ENCODE data around the gene AFF3. TPM values are rescaled to one million over a fixed set of nuclear protein-coding genes. Genes with fewer than 3 reads are reported as not detected.

The AFF3 gene
- total RNA-seq, 1 experiment from 2014 or later = 0.22 TPM

DNA sequence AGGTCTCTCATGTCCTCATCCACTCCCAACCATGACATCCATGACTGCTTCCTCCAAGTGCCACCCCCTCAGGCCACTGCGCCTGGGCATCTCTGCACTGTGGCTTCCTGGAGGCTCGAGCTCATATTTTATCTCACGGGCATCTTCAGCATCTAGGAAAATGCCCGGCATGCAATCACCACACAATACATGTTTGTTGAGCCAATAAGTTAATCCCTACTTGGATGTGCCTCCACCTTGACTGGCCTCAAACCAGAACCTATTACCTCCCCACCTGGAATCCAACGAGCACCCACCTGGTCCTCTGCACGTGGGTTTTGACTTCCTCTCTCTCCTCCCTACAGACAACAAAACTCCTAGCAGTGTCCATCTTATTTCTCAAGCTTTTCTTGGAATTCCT, 453.7 kb downstream of the AFF3 start:
- Histone ChIP-seq H3K79me2 (ENCODE audit: insufficient read depth, low read length) (no peaks in the 10 kb centered on the region), H3K4ac (ENCODE audit: low read depth, low read length) (no peak overlapping the region), H3T11ph (ENCODE audit: low read length) (no peak overlapping the region), H3K4me2 (ENCODE audit: insufficient read depth, insufficient read length, low read length) (no peak overlapping the region), H2BK120ac (ENCODE audit: low read depth, low read length, poor library complexity, severe bottlenecking) (no peak overlapping the region), H4K8ac (replicated peaks; ENCODE audit: insufficient read length, low read depth, low read length) (no peak overlapping the region), H3K23me2 (ENCODE audit: insufficient read length, low read depth, low read length, poor library complexity, severe bottlenecking) (no peaks in the 10 kb centered on the region), H3K9me3 (ENCODE audit: control insufficient read depth, low read depth, low read length) (no peaks in the 10 kb centered on the region), H4K91ac (ENCODE audit: insufficient read length, low read depth, low read length) (no peak overlapping the region), H2BK5ac (ENCODE audit: insufficient read length, low read length) (no peak overlapping the region), H2BK15ac (ENCODE audit: low read depth, low read length) (no peak overlapping the region), H3K27ac (ENCODE audit: insufficient read length, low read depth, low read length) (no peak overlapping the region), H2AFZ (ENCODE audit: low read length) (no peak overlapping the region), H2AK5ac (ENCODE audit: insufficient read length, low read length) (no peak overlapping the region), H3K9ac (ENCODE audit: extremely low read depth, insufficient read length, low read length) (no peak overlapping the region), H2BK20ac (ENCODE audit: low read depth, low read length, poor library complexity, severe bottlenecking) (no peak overlapping the region), H3K18ac (ENCODE audit: insufficient read length, low read depth, low read length) (no peak overlapping the region), H4K5ac (ENCODE audit: insufficient read length, low read depth, low read length) (no peak overlapping the region), H3K56ac (ENCODE audit: insufficient read length, low read depth, low read length) (no peak overlapping the region), H3K23ac (ENCODE audit: insufficient read length, low read depth, low read length) (no peak overlapping the region), H3K14ac (ENCODE audit: insufficient read depth, low read length) (no peak overlapping the region), H4K20me1 (ENCODE audit: control insufficient read depth, insufficient read depth, insufficient read length) (peaks cover 2% of the 10 kb centered on the region), H3K27me3 (ENCODE audit: insufficient read depth, low read length) (no peaks in the 10 kb centered on the region), H3K4me1 (ENCODE audit: insufficient read depth, low read length) (no peaks in the 10 kb centered on the region), H3K79me1 (ENCODE audit: insufficient read depth, low read depth, low read length, poor library complexity, severe bottlenecking) (no peaks in the 10 kb centered on the region), H2BK12ac (ENCODE audit: insufficient read length, low read depth, low read length) (no peak overlapping the region)
- Mint-ChIP-seq H3K4me3 (no peak overlapping the region), H3K9me3 (no peaks in the 10 kb centered on the region), H3K36me3 (ENCODE audit: insufficient read depth in 1 of 3, low read depth in 3 of 3) (no peaks in the 10 kb centered on the region; a peak in 1 of 7 replicates), H3K4me1 (no peaks in the 10 kb centered on the region), H3K27me3 (ENCODE audit: low read depth) (no peaks in the 10 kb centered on the region; the same call in none of the 2 replicates), H3K27ac (no peak overlapping the region)
- no CpG with 5 or more reads among the region's 6 CpGs for WGBS (ENCODE audit: extremely low coverage, insufficient read length, low lambda C conversion rate)
- TF ChIP-seq, protein P1, sequence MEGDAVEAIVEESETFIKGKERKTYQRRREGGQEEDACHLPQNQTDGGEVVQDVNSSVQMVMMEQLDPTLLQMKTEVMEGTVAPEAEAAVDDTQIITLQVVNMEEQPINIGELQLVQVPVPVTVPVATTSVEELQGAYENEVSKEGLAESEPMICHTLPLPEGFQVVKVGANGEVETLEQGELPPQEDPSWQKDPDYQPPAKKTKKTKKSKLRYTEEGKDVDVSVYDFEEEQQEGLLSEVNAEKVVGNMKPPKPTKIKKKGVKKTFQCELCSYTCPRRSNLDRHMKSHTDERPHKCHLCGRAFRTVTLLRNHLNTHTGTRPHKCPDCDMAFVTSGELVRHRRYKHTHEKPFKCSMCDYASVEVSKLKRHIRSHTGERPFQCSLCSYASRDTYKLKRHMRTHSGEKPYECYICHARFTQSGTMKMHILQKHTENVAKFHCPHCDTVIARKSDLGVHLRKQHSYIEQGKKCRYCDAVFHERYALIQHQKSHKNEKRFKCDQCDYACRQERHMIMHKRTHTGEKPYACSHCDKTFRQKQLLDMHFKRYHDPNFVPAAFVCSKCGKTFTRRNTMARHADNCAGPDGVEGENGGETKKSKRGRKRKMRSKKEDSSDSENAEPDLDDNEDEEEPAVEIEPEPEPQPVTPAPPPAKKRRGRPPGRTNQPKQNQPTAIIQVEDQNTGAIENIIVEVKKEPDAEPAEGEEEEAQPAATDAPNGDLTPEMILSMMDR (conservative IDR thresholded peaks at IDR 0.05) = no peak
- no peak for DNase-seq
